Measurements from ENCODE around the gene NAA80. TPM values are rescaled to one million over a fixed set of nuclear protein-coding genes. Genes with fewer than 3 reads are reported as not detected.

NAA80 gene
- total and polyA plus RNA-seq, 2 of the 13 experiments (the other 11 are each of a cell fraction or from before 2014, with no cell fraction given), result 3.4 to 8.7 TPM

DNA sequence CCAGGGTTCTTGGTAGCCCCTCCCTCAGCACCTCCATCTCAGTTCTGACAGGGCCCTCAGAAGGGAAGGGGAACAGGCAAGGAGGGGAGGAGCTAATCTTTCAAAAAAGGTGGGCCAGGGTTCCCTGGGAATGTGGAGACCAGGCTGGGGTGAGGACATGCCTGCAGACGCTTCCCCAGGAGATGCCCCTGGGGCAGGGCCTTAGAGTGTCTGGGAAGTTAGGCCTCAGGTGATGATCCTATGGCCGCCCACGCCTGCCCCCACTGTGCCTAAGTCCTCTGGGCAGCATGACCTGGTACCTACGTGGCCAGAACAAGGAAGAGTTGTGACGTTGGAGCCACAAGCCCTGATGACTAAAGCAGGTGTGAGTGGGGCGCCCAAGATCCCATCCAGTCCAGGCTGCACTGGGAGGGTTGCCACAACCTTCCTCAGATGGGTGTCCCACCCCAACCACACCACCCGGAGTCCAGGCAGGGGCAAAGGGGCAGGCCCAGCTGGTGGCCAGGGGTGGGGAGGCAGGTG is 34.2 kb downstream of the NAA80 start (continued):
- TF ChIP-seq ZNF883 (CRISPR knock-in tag; IDR thresholded peaks at IDR 0.05; ENCODE audit: not compliant biosample characterization) (peak; percentile 78), PHF21A (CRISPR knock-in tag; IDR thresholded peaks at IDR 0.05) (peak; percentile 17), DPF2 (CRISPR knock-in tag; IDR thresholded peaks at IDR 0.05; ENCODE audit: borderline replicate concordance, low read depth) (0 out of 2 replicates have a peak, but pooled peaks have one; percentile 14), ATF7-NPFF (CRISPR knock-in tag; IDR thresholded peaks at IDR 0.05; ENCODE audit: low read depth) (0 out of 2 replicates have a peak, but pooled peaks have one; percentile 20), NRL (CRISPR knock-in tag; IDR thresholded peaks at IDR 0.05; ENCODE audit: borderline replicate concordance) (peak; percentile 74; the same call in 1 of the 2 replicates), HOXA3 (CRISPR knock-in tag; IDR thresholded peaks at IDR 0.05) (peak; percentile 43; the same call in 1 of the 2 replicates), NAIF1 (CRISPR knock-in tag; IDR thresholded peaks at IDR 0.05; ENCODE audit: borderline replicate concordance) (no peak), ZBTB21 (CRISPR knock-in tag; IDR thresholded peaks at IDR 0.05) (peak; percentile 70), ZFY (CRISPR knock-in tag; IDR thresholded peaks at IDR 0.05) (0 out of 2 replicates have a peak, but pooled peaks have one; percentile 9), ZNF354B (CRISPR knock-in tag; IDR thresholded peaks at IDR 0.05) (no peak), SMAD9 (CRISPR knock-in tag; IDR thresholded peaks at IDR 0.05) (no peak), ZNF562 (CRISPR knock-in tag; IDR thresholded peaks at IDR 0.05; ENCODE audit: borderline replicate concordance) (no peak), ZNF20 (CRISPR knock-in tag; IDR thresholded peaks at IDR 0.05) (no peak), HDAC1 (CRISPR knock-in tag; IDR thresholded peaks at IDR 0.05) (peak; percentile 11; the same call in 1 of the 2 replicates), NONO (IDR thresholded peaks at IDR 0.05) (no peak), NONO (CRISPR knock-in tag; conservative IDR thresholded peaks at IDR 0.05) (peak; percentile 54; the same call in 1 of the 2 replicates), POLR2AphosphoS5 (IDR thresholded peaks at IDR 0.05; ENCODE audit: low read depth, low read length) (peak; percentile 7; the same call in 1 of the 2 replicates), ELF1 (CRISPR knock-in tag; IDR thresholded peaks at IDR 0.05) (0 out of 2 replicates have a peak, but pooled peaks have one; percentile 3), ZNF333 (CRISPR knock-in tag; IDR thresholded peaks at IDR 0.05; ENCODE audit: borderline replicate concordance) (no peak), MED8 (CRISPR knock-in tag; IDR thresholded peaks at IDR 0.05; ENCODE audit: insufficient replicate concordance) (peak; percentile 57), AKAP8 (CRISPR knock-in tag; IDR thresholded peaks at IDR 0.05) (peak; percentile 63)
- TF ChIP-seq, protein P1, sequence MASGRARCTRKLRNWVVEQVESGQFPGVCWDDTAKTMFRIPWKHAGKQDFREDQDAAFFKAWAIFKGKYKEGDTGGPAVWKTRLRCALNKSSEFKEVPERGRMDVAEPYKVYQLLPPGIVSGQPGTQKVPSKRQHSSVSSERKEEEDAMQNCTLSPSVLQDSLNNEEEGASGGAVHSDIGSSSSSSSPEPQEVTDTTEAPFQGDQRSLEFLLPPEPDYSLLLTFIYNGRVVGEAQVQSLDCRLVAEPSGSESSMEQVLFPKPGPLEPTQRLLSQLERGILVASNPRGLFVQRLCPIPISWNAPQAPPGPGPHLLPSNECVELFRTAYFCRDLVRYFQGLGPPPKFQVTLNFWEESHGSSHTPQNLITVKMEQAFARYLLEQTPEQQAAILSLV (CRISPR knock-in tag; IDR thresholded peaks at IDR 0.05; ENCODE audit: borderline replicate concordance), result 0 out of 2 replicates have a peak, but pooled peaks have one; percentile 65
- TF ChIP-seq, protein P2, sequence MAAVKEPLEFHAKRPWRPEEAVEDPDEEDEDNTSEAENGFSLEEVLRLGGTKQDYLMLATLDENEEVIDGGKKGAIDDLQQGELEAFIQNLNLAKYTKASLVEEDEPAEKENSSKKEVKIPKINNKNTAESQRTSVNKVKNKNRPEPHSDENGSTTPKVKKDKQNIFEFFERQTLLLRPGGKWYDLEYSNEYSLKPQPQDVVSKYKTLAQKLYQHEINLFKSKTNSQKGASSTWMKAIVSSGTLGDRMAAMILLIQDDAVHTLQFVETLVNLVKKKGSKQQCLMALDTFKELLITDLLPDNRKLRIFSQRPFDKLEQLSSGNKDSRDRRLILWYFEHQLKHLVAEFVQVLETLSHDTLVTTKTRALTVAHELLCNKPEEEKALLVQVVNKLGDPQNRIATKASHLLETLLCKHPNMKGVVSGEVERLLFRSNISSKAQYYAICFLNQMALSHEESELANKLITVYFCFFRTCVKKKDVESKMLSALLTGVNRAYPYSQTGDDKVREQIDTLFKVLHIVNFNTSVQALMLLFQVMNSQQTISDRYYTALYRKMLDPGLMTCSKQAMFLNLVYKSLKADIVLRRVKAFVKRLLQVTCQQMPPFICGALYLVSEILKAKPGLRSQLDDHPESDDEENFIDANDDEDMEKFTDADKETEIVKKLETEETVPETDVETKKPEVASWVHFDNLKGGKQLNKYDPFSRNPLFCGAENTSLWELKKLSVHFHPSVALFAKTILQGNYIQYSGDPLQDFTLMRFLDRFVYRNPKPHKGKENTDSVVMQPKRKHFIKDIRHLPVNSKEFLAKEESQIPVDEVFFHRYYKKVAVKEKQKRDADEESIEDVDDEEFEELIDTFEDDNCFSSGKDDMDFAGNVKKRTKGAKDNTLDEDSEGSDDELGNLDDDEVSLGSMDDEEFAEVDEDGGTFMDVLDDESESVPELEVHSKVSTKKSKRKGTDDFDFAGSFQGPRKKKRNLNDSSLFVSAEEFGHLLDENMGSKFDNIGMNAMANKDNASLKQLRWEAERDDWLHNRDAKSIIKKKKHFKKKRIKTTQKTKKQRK (IDR thresholded peaks at IDR 0.05; ENCODE audit: low read length), result no peak
- TF ChIP-seq, protein P3, sequence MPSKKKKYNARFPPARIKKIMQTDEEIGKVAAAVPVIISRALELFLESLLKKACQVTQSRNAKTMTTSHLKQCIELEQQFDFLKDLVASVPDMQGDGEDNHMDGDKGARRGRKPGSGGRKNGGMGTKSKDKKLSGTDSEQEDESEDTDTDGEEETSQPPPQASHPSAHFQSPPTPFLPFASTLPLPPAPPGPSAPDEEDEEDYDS (CRISPR knock-in tag; IDR thresholded peaks at IDR 0.05), result 0 out of 2 replicates have a peak, but pooled peaks have one; percentile 22
